IMR-90 (cell line): ENCODE data around the gene ALDH1A2. TPM values are rescaled to one million over a fixed set of nuclear protein-coding genes. Genes with fewer than 3 reads are reported as not detected.

ENCODE experiments used
- ATAC-seq: fragments of 200-7000 bp; cut with Tn5 transposase; 2 replicates; pipeline ENCODE4 v1.9.1; 2020; ENCODE audit warnings: low read depth, mild to moderate bottlenecking, moderate library complexity
- BruUV-seq: library from RNA; stranded (reverse); fragments of 400-500 nt; replicated peaks from 2 replicates; lab custom pipeline; 2021; lab: Mats Ljungman, UMichigan
- CTCF ChIA-PET: fragments of 300-600 bp; formaldehyde crosslinking; extraction: SDS; loops from one replicate; lab custom pipeline; 2021; ENCODE audit warnings: antibody characterized with exemption; lab: Yijun Ruan, JAX
- POLR2A ChIA-PET: fragments of 300-600 bp; sonication (Branson Sonifier 250); formaldehyde crosslinking; loops from one replicate; lab custom pipeline; 2022; ENCODE audit warnings: antibody characterized with exemption; ENCODE audit not compliant: unreplicated experiment; lab: Charles Lee
- DNase-seq: peaks from one replicate; pipeline ENCODE4 v3.0.0; 2013
- H2AFZ ChIP-seq: replicated peaks from 2 replicates; pipeline ENCODE3; 2013; ENCODE audit warnings: low read length, mild to moderate bottlenecking; ENCODE audit not compliant: poor library complexity
- H2AK5ac ChIP-seq: 2 replicates; pipeline ENCODE4 v1.6.1; 2013; ENCODE audit warnings: low read depth, low read length, inconsistent platforms
- H2AK9ac ChIP-seq: replicated peaks from 2 replicates; pipeline ENCODE3; 2013; ENCODE audit warnings: mild to moderate bottlenecking, low read depth, low read length, moderate library complexity; ENCODE audit not compliant: poor library complexity
- H2BK120ac ChIP-seq: 2 replicates; pipeline ENCODE4 v1.6.1; 2013; ENCODE audit warnings: low read depth, low read length, inconsistent platforms
- H2BK15ac ChIP-seq: 3 replicates; pipeline ENCODE4 v1.6.1; 2013; ENCODE audit warnings: low read depth, low read length, inconsistent platforms
- H2BK20ac ChIP-seq: 2 replicates; pipeline ENCODE4 v1.6.1; 2013; ENCODE audit warnings: low read depth, mild to moderate bottlenecking, inconsistent platforms, low read length, moderate library complexity
- H2BK5ac ChIP-seq: 2 replicates; pipeline ENCODE4 v1.6.1; 2013; ENCODE audit warnings: mild to moderate bottlenecking, low read depth, low read length, inconsistent platforms; ENCODE audit not compliant: poor library complexity, severe bottlenecking
- H3K14ac ChIP-seq: replicated peaks from 2 replicates; pipeline ENCODE4 v1.6.1; 2013; ENCODE audit warnings: low read depth, low read length, inconsistent platforms
- H3K18ac ChIP-seq: 2 replicates; pipeline ENCODE4 v1.6.1; 2013; ENCODE audit warnings: low read depth, low read length, control low read depth
- H3K23ac ChIP-seq: 2 replicates; pipeline ENCODE4 v1.6.1; 2013; ENCODE audit warnings: low read depth, low read length, inconsistent platforms
- H3K27ac ChIP-seq: 2 replicates; pipeline ENCODE4 v1.5.1; 2013; ENCODE audit warnings: mild to moderate bottlenecking, control low read depth, low read length; ENCODE audit not compliant: insufficient read depth
- H3K27me3 ChIP-seq: 2 replicates; pipeline ENCODE4 v1.6.1; 2013; ENCODE audit warnings: low read length; ENCODE audit not compliant: control insufficient read depth, insufficient read depth
- H3K36me3 ChIP-seq: 2 replicates; pipeline ENCODE4 v1.6.1; 2013; ENCODE audit warnings: low read length, mixed read lengths; ENCODE audit not compliant: control insufficient read depth, insufficient read depth
- H3K4ac ChIP-seq: 2 replicates; pipeline ENCODE4 v1.6.1; 2013; ENCODE audit warnings: low read depth, low read length, inconsistent platforms
- H3K4me1 ChIP-seq: 2 replicates; pipeline ENCODE4 v1.6.1; 2013; ENCODE audit warnings: low read length, mixed read lengths; ENCODE audit not compliant: control insufficient read depth, insufficient read depth
- H3K4me2 ChIP-seq: 2 replicates; pipeline ENCODE4 v1.6.1; 2013; ENCODE audit warnings: low read depth, mild to moderate bottlenecking, control low read depth, low read length, moderate library complexity
- H3K4me3 ChIP-seq: 2 replicates; pipeline ENCODE4 v1.5.1; 2013; ENCODE audit warnings: low read depth, mild to moderate bottlenecking, control low read depth, low read length, moderate library complexity; ENCODE audit not compliant: insufficient read depth
- H3K56ac ChIP-seq: 2 replicates; pipeline ENCODE4 v1.6.1; 2013; ENCODE audit warnings: low read length, inconsistent platforms; ENCODE audit not compliant: insufficient read depth; ENCODE audit errors: extremely low read depth
- H3K79me1 ChIP-seq, 2 experiments: 2 replicates each; pipeline ENCODE4 v1.6.1; 2013; ENCODE audit warnings: low read length in 2 of 2, inconsistent platforms in 1 of 2, low read depth in 1 of 2
- H3K9ac ChIP-seq: 2 replicates; pipeline ENCODE4 v1.6.1; 2013; ENCODE audit warnings: low read depth, low read length, control low read depth
- H3K9me1 ChIP-seq: 2 replicates; pipeline ENCODE4 v1.6.1; 2013; ENCODE audit warnings: low read length, inconsistent platforms; ENCODE audit not compliant: insufficient read depth
- H3K9me3 ChIP-seq: 2 replicates; pipeline ENCODE4 v1.6.1; 2013; ENCODE audit warnings: low read length; ENCODE audit not compliant: control insufficient read depth, insufficient read depth
- H4K20me1 ChIP-seq: 2 replicates; pipeline ENCODE4 v1.6.1; 2013; ENCODE audit warnings: low read length, inconsistent platforms; ENCODE audit not compliant: insufficient read depth
- H4K5ac ChIP-seq: 2 replicates; pipeline ENCODE4 v1.6.1; 2013; ENCODE audit warnings: mild to moderate bottlenecking, low read depth, low read length, control low read depth
- H4K8ac ChIP-seq, 2 experiments: 2 replicates each; pipeline ENCODE4 v1.6.1; 2013; ENCODE audit warnings: low read depth in 2 of 2, low read length in 2 of 2, control low read depth in 1 of 2, inconsistent platforms in 1 of 2
- H4K91ac ChIP-seq: 2 replicates; pipeline ENCODE4 v1.6.1; 2013; ENCODE audit warnings: low read depth, low read length, inconsistent platforms; ENCODE audit not compliant: insufficient read depth
- CEBPB ChIP-seq: IDR thresholded peaks from 2 replicates; pipeline ENCODE4 v1.6.1; 2012; ENCODE audit warnings: low read depth, low read length, improper control_type of control experiment
- MAFK ChIP-seq: IDR thresholded peaks from 2 replicates; pipeline ENCODE4 v1.6.1; 2012; ENCODE audit warnings: low read depth, low read length, improper control_type of control experiment
- MAZ ChIP-seq: IDR thresholded peaks from 2 replicates; pipeline ENCODE4 v1.6.1; 2012; ENCODE audit warnings: low read depth, mild to moderate bottlenecking, low read length, improper control_type of control experiment, moderate library complexity, borderline replicate concordance
- MXI1 ChIP-seq: IDR thresholded peaks from 2 replicates; pipeline ENCODE4 v1.6.1; 2012; ENCODE audit warnings: low read depth, mild to moderate bottlenecking, low read length, moderate library complexity, borderline replicate concordance
- NFE2L2 ChIP-seq: fragments of 150-350 bp; IDR thresholded peaks from 2 replicates; pipeline ENCODE4 v1.6.1; 2016; ENCODE audit warnings: low read depth, mild to moderate bottlenecking, low read length
- POLR2A ChIP-seq: IDR thresholded peaks from 2 replicates; pipeline ENCODE4 v1.6.1; 2012; ENCODE audit warnings: mild to moderate bottlenecking, low read depth, low read length
- RAD21 ChIP-seq: IDR thresholded peaks from 2 replicates; pipeline ENCODE4 v1.6.1; 2012; ENCODE audit warnings: low read length, improper control_type of control experiment
- RFX5 ChIP-seq: IDR thresholded peaks from 2 replicates; pipeline ENCODE4 v1.8.0; 2012; ENCODE audit warnings: low read depth, mild to moderate bottlenecking, low read length, moderate library complexity
- SMC3 ChIP-seq: fragments of 150-350 bp; IDR thresholded peaks from 2 replicates; pipeline ENCODE4 v1.6.1; 2016; ENCODE audit warnings: low read depth, mild to moderate bottlenecking, antibody characterized with exemption, low read length, moderate library complexity
- WGBS, 2 experiments: methylation state at CpG; one replicate each; pipeline versions ENCODE4 v1.1.5 to v1.1.7; 2013; ENCODE audit warnings: missing lambda C conversion rate in 2 of 2; ENCODE audit not compliant: insufficient read length in 1 of 2; ENCODE audit errors: extremely low coverage in 2 of 2; 5-methylcytosine and 5-hydroxymethylcytosine counted together
- dilution Hi-C: fragments of 300-500 bp; cut with HindIII; formaldehyde crosslinking; loops from one replicate; pipeline ENCODE4 v1.14.3; 2018; ENCODE audit warnings: low sequenced_read_pairs; ENCODE audit not compliant: unreplicated experiment
- in situ Hi-C: fragments of 300-500 bp; cut with MboI; formaldehyde crosslinking; loops from 3 replicates; pipeline ENCODE4 v1.14.3; 2019; ENCODE audit warnings: low sequenced_read_pairs, inconsistent platforms, mixed read lengths
- intact Hi-C: fragments of 100-400 bp; cut with micrococcal nuclease; formaldehyde crosslinking; loops from 2 replicates; pipeline ENCODE4 v1.10.0; 2022
- polyA plus RNA-seq, 3 experiments: library from polyadenylated mRNA; depleted of rRNA; stranded (reverse); fragments of >200 nt; gene quantifications; 2 replicates each; pipeline ENCODE4 v1.2.3, GENCODE V29; 2012; ENCODE audit warnings: low replicate concordance in 1 of 3
- total RNA-seq: library from RNA; depleted of rRNA; stranded (reverse); fragments of >200 nt; gene quantifications from 2 replicates; pipeline ENCODE4 v1.2.3, GENCODE V29; 2012
- TF ChIP-seq, protein P1 (sequence below): fragments of 150-350 bp; IDR thresholded peaks from 2 replicates; pipeline ENCODE4 v1.6.1; 2017; ENCODE audit warnings: mild to moderate bottlenecking, antibody characterized with exemption, low read length, low read depth

Gene ALDH1A2
- total and polyA plus RNA-seq, 2 of the 4 experiments (the other 2 are of a cell fraction), result not detected

DNA sequence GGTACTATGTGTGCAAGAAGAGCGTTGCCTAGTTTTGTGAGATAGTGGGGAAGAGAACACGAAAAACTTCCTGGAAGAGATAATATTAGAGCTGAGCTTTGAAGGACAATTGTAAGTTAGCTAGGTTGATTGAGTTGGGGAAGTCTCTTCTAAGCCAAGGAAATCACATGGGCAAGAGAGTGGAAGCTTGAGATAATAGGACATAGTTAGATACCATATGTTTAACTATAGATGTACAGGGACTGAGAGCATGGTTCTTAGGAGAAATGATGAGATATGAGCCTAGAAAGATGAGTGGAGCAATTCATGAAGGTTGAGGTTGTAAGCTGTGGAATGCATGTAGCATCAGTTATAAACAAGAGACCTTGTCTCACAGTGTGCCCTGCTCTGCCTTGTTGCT is 42.6 kb upstream of the ALDH1A2 start:
- no peak overlapping the region for H3K27ac ChIP-seq
- H4K91ac ChIP-seq, result no peak overlapping the region
- no peaks in the 10 kb centered on the region for H3K36me3 ChIP-seq
- no peaks in the 10 kb centered on the region for H3K4me1 ChIP-seq
- no peak overlapping the region for H2BK5ac ChIP-seq
- H4K8ac ChIP-seq, result no peak overlapping the region
- BruUV-seq, result no TSS peak
- no peak overlapping the region for H2BK120ac ChIP-seq
- H3K14ac ChIP-seq, result no peak overlapping the region
- no peak for TF ChIP-seq RFX5
- TF ChIP-seq MAZ, result no peak
- no peak for TF ChIP-seq RAD21
- no peak for TF ChIP-seq CEBPB
- TF ChIP-seq POLR2A, result no peak
- TF ChIP-seq SMC3, result no peak
- no peak for TF ChIP-seq MXI1
- TF ChIP-seq, protein P1, sequence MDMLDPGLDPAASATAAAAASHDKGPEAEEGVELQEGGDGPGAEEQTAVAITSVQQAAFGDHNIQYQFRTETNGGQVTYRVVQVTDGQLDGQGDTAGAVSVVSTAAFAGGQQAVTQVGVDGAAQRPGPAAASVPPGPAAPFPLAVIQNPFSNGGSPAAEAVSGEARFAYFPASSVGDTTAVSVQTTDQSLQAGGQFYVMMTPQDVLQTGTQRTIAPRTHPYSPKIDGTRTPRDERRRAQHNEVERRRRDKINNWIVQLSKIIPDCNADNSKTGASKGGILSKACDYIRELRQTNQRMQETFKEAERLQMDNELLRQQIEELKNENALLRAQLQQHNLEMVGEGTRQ, result no peak
- TF ChIP-seq NFE2L2, result no peak
- no peak for TF ChIP-seq MAFK
- no peak overlapping the region for H3K4ac ChIP-seq
- no peak for DNase-seq
- no peak overlapping the region for H2AK9ac ChIP-seq
- no peaks in the 10 kb centered on the region for H4K20me1 ChIP-seq
- H2BK20ac ChIP-seq, result no peak overlapping the region
- 48% methylated on average over 2 of the region's 2 CpGs; no CpG with 5 or more reads in 1 of the 2 experiments for WGBS, 2 experiments
- no peak overlapping the region for H2AFZ ChIP-seq
- ChIA-PET POLR2A (no interaction called here), CTCF (no interaction called here)
- no peak overlapping the region for H3K4me3 ChIP-seq
- no peak overlapping the region for H3K23ac ChIP-seq
- H3K79me1 ChIP-seq, result no peaks in the 10 kb centered on the region
- H3K18ac ChIP-seq, result no peak overlapping the region
- H4K5ac ChIP-seq, result no peak overlapping the region
- no peaks in the 10 kb centered on the region; the same call in 1 of the 2 replicates for H3K27me3 ChIP-seq
- dilution Hi-C loops (no loop called here), intact Hi-C loops (no loop called here), in situ Hi-C loops (no loop called here)
- no peak overlapping the region for H2BK15ac ChIP-seq
- H2AK5ac ChIP-seq, result no peak overlapping the region
- H3K9ac ChIP-seq, result no peak overlapping the region
- no peak for ATAC-seq
- H3K56ac ChIP-seq, result no peak overlapping the region
- no peaks in the 10 kb centered on the region for H3K9me3 ChIP-seq
- H3K4me2 ChIP-seq, result no peak overlapping the region
- no peaks in the 10 kb centered on the region for H3K9me1 ChIP-seq
